ENCODE measurements around the gene LACRT. TPM values are rescaled to one million over a fixed set of nuclear protein-coding genes. Genes with fewer than 3 reads are reported as not detected.

LACRT gene
- total and polyA plus RNA-seq, 2 of the 4 experiments (the other 2 are of a cell fraction): not detected

- WGBS, 2 experiments (ENCODE audit: extremely low coverage in 2 of 2, insufficient read length in 1 of 2): 52% methylated on average over 2 of the region's 2 CpGs; no CpG with 5 or more reads in 1 of the 2 experiments
- no TSS peak for BruUV-seq (replicated peaks)
- no peak overlapping the region for H3K14ac ChIP-seq (replicated peaks; ENCODE audit: low read depth, low read length)
- ATAC-seq (ENCODE audit: low read depth) (no peak), DNase-seq (peak; percentile 1)
- H2BK120ac ChIP-seq (ENCODE audit: low read depth, low read length): no peak overlapping the region
- H3K56ac ChIP-seq (ENCODE audit: extremely low read depth, insufficient read depth, low read length): no peak overlapping the region
- H3K4me2 ChIP-seq (ENCODE audit: low read depth, low read length): no peak overlapping the region
- no peaks in the 10 kb centered on the region for H3K36me3 ChIP-seq (ENCODE audit: control insufficient read depth, insufficient read depth, low read length)
- in situ Hi-C loops (cut with MboI; ENCODE audit: low sequenced_read_pairs): no loop called here
- H3K79me1 ChIP-seq (ENCODE audit: low read depth in 1 of 2, low read length in 2 of 2): no peaks in the 10 kb centered on the region
- H3K4ac ChIP-seq (ENCODE audit: low read depth, low read length): no peak overlapping the region
- intact Hi-C loops (cut with micrococcal nuclease): no loop called here
- CTCF ChIA-PET: no interaction called here
- no peak overlapping the region for H3K9ac ChIP-seq (ENCODE audit: low read depth, low read length)
- dilution Hi-C loops (cut with HindIII; ENCODE audit: low sequenced_read_pairs, unreplicated experiment): no loop called here
- H3K9me3 ChIP-seq (ENCODE audit: control insufficient read depth, insufficient read depth, low read length): no peaks in the 10 kb centered on the region
- H3K18ac ChIP-seq (ENCODE audit: low read depth, low read length): no peak overlapping the region
- H3K27me3 ChIP-seq (ENCODE audit: control insufficient read depth, insufficient read depth, low read length): peaks cover 52% of the 10 kb centered on the region
- no peak overlapping the region for H2BK20ac ChIP-seq (ENCODE audit: low read depth, low read length)
- no peak overlapping the region for H4K91ac ChIP-seq (ENCODE audit: insufficient read depth, low read depth, low read length)
- no peaks in the 10 kb centered on the region for H3K4me1 ChIP-seq (ENCODE audit: control insufficient read depth, insufficient read depth, low read length)
- H2AK9ac ChIP-seq (replicated peaks; ENCODE audit: low read depth, low read length, poor library complexity): no peak overlapping the region
- no peak overlapping the region for H2AFZ ChIP-seq (replicated peaks; ENCODE audit: low read length, poor library complexity)
- TF ChIP-seq POLR2A (IDR thresholded peaks at IDR 0.05; ENCODE audit: low read depth, low read length) (no peak), NFE2L2 (IDR thresholded peaks at IDR 0.05; ENCODE audit: low read depth, low read length) (no peak), RCOR1 (IDR thresholded peaks at IDR 0.05; ENCODE audit: insufficient replicate concordance, low read length) (no peak), MAZ (IDR thresholded peaks at IDR 0.05; ENCODE audit: borderline replicate concordance, low read depth, low read length) (no peak)
- no peak overlapping the region for H3K23ac ChIP-seq (ENCODE audit: low read depth, low read length)
- H2AK5ac ChIP-seq (ENCODE audit: low read depth, low read length): no peak overlapping the region
- H3K9me1 ChIP-seq (ENCODE audit: insufficient read depth, low read length): no peaks in the 10 kb centered on the region
- no peak overlapping the region for H3K4me3 ChIP-seq (ENCODE audit: insufficient read depth, low read depth, low read length)
- no peak overlapping the region for H4K8ac ChIP-seq (ENCODE audit: low read depth in 2 of 2, low read length in 2 of 2)
- POLR2A ChIA-PET (ENCODE audit: unreplicated experiment): interaction anchor here (0.6 kb wide), 1 partner anchor 97 kb away, joined by 3 read pairs; no protein-coding TSS in a partner anchor
- no peak overlapping the region for H2BK5ac ChIP-seq (ENCODE audit: low read depth, low read length, poor library complexity, severe bottlenecking)
- no peak overlapping the region for H4K5ac ChIP-seq (ENCODE audit: low read depth, low read length)
- no peaks in the 10 kb centered on the region for H4K20me1 ChIP-seq (ENCODE audit: insufficient read depth, low read length)
- H3K27ac ChIP-seq (ENCODE audit: insufficient read depth, low read length): no peak overlapping the region
- no peak overlapping the region for H2BK15ac ChIP-seq (ENCODE audit: low read depth, low read length)
These were observed 42.4 kb downstream of the LACRT start for GRCh38 chr12:54592316-54592715.
